T1000 (cell line): ENCODE results near the gene DBET.
"Not testable (repeated sequence)": the region's sequence is repeated elsewhere in the genome, so short reads cannot be mapped to it uniquely, and the experiment has no call there.

ENCODE experiments used
- DNase-seq: peaks from one replicate; lab custom pipeline; 2025; ENCODE audit warnings: mixed read lengths; lab: John Stamatoyannopoulos, UW

The DBET gene

DNA sequence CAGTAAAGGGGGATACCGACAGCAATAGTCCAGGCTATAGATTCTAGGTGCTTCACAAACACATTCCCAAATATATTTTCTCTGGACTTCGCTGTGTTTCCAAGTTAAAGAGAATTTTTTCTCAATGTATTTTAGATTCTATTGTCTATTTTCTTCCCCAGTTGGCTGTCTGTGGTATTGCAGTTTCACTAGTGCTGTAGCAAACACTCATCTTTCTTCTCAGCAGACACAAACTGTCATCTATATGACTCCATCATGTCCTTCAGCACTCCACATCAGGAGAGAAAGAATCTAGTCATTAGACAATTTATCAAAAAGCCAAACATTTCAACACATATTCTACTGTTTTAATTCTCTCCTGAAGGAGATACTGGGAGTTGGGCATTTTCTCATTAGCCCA lies at the start of gene DBET:
Gene DBET (plus strand): TSS at position 161 of the 400 bp plus-strand sequence.
- not testable (repeated sequence) for DNase-seq

DNA sequence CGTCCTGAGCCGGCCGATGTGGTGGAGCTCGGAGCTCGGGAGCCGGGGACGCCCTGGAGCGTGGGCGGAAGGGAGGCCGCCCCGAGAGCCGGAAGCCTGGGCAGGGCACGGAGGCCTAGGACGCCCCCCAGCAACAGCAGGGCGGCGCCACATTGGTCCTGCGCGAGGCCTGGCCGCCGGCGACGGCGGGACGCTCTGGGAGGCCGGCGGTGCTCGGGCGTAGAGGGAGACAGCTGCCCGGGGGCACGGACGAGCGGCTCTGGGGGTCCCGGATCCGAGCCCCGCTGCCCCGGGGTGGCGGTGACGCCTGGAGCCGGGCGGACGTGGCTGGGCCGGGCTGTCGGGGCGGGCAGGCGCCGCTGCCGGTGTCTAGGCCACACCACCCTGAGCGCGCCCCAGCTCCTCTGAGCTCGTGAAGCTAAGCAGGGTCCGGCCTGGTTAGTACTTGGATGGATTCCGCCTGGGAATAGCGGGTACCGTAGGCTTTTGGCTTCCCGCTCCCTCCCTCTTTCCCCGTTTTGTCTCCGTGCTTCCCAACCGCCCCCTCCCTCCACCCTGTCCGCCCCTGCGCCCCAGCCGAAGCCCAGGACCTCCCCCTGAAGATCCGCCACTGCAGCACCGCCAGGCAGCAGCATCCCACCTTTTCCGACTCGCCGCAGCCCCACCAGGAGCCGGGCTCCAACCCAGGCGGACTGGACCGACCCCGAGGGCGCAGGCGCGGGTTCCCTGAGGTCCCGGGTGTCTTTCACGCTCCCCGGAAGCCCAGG lies 49.3 kb upstream of the DBET start:
- DNase-seq = no peak

DNA sequence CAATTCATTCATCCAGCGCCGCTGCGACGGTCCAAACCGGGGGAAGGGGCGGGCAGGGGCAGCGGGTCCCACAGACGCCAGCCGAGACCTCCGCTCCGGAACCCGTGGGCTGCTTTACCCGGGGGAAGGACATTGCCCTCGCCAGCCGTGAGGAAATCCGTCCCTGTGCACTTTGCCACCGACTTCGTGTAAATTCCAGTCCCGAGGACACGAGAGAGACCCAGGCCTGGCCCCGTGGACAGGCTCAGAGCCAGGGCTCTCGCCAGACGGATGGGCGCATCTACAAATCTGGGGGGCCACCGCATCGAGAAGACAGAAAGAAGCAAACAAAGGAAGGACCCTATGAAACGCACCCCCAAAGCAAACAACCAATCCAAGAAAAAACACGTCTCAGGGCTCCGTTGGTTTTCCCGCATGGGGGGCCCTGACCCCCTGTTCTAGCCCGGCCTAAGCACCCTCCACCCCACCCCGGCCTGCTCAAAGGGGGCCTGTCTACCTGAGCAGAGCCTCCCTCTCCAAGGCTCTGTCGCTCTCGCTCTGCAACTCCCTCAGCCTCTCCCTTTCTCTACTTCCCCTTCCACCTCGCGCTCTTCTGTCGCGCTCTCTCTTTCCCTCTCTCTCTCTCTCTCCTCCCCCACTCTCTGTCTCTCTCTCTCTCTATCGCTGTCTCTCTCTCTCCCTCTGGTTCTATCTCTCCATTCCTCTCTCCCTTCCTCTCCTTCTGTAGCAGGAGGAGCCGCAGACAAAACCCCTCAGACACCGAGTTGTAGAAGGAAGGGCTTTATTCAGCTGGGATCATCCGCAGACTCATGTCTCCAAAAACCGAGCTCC lies 48.5 kb upstream of the DBET start:
- DNase-seq = no peak

DNA sequence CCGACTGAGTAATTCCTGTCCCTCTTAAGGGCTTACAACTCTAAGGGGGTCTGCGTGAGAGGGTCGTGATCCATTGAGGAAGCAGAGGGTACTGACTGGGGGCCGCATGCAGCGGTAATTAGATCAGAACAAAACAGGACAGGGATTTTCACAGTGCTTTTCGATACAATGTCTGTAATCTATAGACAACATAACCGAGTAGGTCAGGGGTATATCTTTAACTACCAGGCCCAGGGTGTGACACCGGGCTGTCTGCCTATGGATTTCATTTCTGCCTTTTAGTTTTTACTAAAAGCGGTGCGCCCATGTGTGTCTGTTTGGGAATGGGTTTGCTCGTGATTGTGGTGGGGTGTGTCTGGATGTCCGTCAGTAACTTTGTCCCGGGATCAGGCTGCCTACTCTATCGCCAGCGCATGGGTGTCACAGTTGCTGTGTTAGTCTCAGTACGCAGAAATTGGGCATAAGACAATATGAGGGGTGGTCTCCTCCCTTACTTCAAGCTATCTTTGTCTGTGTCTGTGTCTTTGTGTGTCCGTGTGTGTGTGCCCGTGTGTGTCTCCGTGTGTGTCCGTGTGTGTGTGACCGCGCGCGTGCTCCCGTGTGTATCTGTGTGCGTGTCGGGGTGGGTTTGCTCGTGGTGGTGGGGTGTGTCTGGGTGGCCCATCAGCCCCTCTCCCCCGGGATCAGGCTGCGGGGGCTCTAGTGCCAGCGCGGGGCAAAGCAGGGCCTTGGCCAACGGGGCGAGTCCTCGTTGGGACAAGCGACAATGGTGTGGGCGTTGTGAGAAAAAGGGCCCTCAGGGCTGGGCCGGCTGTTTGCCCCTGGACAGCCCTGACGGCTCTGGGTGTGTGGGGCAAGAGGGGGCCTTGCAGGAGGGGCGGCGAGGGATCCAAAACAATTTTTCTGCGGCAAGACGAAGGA lies 47.7 kb upstream of the DBET start:
- no peak for DNase-seq

DNA sequence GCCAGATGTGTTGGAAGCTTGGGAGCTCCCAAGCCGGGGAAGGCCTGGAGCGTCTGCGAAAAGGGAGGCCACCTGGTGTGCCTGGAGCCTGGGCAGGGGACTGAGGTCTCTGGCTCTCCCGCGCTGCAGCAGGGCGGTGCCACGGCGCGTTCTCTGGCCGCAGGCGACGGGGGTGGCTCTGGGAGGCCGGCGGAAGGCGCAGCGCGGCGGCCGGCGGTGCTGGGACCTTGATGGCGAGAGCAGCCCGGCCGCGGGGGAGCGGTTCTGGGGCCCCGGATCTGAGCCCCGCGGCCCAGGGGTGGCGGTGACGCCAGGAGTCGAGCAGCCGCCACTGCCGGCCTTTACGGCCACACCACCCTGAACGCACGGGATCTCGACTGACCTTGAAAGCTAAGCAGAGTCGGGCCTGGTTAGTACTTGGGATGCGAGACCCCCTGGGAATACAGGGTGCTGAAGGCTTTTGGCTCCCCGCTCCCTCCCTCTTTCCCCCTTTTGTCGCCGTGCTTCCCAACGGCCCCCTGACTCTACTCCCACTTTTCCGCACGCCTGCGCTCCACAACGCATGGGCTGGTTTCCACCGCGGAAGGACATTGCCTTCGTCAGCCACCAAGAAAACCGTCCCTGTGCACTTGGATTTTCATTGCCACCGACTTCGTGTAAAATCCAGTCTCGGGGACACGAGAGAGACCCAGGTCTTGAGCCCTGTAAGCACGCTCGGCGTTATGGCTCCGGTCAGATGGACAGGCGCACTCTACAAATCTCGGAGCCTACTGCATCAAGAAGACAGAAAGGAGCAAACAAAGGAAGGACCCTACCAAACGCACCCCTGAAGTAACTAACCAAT lies 46.7 kb upstream of the DBET start:
- no peak for DNase-seq

DNA sequence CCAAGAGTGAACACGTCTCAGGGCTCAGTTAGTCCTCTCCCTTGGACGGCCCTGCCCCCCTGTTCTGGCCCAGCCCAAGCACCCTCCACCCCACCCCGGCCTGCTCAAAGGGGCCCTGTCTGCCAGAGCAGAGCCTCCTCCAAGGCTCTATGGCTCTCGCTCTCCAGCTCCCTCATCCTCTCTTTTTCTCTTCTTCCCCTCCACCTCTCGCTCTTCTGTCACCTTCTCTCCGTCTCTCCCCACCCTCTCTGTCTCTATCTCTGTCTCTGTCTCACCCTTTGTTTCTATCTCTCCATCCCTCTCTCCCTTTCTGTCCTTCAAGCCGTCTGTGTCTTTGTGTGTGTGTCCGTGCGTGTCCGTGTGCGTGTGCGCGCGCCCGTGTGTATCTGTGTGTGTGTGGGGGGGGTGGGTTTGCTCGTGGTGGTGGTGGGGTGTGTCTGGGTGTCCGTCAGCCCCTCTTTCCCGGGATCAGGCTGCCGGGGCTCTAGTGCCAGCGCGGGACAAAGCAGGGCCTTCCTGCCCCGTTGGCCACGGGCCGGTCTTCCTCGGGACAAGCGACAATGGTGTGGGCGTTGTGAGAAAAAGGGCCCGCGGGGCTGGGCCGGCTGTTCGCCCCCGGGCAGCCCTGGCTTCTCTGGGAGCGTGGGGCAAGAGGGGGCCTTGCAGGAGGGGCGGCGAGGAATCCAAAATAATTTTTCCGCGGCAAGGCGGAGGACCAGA lies 45.9 kb upstream of the DBET start:
- DNase-seq = no peak

DNA sequence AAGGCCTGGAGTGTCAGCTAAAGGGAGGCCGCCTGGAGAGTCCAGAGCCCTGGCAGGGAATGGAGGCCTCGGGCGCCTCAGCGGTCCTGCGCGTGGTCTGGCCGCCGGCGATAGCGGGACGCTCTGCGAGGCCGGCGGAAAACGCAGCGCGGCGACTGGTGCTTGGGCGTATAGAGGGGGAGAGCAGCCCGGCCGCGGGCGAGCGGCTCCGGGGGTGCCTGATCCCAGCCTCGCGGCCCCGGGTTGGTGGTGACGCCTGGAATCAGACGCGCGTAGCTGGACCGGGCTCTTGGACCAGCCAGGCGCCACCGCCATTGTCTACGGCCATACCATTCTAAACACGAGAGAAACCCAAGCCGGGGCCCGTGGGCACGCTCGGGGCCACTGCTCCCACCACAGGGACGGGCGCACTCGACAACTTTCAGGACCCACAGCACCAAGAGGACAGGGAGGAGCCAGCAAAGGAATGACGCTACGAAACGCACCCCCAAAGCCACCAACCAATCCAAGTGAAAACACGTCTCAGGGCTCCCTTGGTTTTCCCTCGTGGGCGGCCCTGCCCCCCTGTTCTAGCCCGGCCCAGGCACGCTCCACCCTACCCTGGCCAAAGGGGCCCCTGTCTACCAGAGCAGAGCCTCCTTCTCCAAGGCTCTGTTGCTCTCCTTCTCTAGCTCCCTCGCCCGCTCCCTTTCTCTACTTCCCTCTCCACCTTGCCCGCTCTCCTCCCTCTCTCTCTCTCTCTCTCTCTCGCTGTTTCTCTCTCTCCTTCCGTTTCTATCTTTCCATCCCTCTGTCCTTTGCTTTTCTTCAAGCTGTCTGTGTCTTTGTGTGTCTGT lies 45.1 kb upstream of the DBET start:
- DNase-seq = no peak

DNA sequence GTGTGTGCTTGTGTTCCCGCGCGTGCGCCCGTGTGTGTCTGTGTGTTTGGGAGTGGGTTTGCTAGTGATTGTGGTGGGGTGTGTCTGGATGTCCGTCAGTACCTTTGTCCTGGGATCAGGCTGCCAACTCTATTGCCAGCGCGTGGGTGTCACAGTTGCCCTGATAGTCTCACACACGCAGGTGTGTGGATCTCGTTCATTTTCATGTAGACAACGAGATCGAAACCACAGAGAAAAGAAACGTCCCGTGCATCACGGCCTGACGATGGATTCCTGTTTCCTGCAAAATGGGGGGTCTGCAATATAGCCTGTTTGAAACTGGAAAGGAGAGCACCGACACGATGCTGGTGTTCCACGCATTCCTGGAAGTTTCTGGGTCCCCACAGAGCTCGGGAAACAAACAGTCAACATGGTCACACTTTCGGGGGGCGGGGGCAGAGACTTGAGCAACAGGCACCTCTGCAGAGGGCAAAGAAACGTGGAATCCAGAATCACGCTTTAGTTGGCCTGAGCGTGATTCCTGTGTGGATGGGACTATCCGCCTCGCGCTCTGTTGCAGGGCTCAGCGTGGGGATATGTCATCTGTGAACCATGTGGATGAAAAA lies 44.3 kb upstream of the DBET start:
- DNase-seq = not testable (repeated sequence)

DNA sequence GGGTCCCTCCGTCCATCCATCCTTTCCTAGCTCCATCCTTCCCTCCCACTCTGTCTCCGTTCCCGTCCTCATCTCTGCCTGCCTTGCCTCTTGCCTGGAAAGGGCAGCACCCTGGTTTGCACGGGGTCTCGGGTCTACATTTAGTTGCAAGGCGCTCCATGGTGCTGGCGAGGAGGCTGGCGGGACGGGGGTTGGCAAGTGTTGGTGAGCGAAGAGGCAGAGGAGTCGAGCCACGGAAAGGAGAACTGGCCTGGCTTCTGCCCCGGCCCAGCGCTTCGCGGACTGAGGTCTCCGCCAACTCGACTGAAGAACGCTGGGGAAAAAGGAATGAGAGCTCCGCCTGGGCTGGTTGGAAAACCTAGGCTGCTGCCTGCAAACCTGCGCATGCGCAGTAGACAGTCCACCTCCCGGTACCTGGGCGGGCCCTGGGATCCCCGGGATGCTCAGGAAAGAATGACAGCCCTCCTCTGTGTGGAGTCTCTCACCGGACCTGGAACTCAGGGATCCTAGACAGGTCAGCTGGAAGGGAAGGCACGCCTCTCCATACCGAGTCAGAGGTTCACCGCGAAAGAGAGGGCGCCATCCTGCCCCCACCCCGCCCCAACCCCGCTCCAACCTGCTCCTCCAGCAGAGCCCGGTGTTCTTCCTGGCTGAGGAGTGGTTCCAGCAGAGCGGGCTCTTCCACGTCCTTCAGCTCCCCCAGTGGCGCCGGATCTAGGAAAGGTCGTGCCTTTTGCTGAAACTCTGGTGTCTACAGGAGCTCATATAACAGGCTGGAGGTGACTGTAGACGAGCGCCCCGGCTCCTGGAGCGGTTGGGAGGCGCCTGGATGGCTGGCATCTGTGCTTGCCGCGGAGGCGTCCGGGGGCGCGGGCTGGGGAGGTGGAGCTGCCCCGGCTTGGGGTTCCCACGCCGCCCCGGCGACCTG lies 43.2 kb upstream of the DBET start:
- DNase-seq = no peak

DNA sequence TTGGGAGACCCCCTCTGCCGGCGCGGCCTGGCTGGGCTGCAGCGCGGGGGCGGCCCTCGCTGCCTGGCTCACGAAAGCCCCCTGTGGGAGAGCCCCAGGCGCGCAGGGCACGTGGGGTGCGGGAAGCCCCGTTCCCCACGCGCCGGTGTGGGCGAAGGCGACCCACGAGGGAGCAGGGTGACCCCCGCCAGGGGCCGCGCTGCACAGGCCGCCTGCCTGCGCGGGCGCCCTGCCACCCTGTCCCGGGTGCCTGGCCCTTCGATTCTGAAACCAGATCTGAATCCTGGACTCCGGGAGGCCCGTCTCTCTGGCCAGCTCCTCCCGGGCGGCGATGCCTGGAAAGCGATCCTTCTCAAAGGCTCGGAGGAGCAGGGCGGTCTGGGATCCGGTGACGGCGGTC lies 42.3 kb upstream of the DBET start:
- not testable (repeated sequence) for DNase-seq

DNA sequence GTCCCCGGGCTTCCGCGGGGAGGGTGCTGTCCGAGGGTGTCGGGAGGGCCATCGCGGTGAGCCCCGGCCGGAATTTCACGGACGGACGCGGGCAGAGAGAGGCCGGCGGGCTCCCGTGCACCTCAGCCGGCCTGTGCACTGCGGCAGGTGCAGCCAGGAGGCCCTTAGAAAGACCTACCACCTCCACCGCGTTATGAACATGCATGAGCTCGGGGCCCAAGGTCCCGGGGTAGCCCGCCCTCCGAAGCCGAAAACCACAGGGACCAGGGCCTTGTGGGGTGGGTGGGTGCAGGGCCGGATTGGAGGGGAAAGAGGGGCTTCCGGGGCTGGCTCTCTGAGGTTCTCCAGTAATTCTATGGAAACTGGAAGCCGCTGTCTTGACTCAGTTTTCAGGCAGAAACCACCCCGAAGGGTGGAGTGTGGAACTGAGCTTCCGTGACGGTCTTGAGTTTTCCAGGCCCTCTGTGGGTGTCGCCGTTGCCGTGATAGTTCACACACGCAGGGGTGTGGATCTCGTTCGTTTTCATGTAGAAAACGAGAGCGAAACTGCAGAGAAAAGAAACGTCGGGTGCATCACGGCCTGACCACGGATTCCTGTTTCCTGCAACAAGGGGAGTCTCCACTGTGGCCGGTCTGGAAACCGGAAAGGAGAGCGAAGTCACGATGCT lies 41.6 kb upstream of the DBET start:
- DNase-seq = not testable (repeated sequence)

DNA sequence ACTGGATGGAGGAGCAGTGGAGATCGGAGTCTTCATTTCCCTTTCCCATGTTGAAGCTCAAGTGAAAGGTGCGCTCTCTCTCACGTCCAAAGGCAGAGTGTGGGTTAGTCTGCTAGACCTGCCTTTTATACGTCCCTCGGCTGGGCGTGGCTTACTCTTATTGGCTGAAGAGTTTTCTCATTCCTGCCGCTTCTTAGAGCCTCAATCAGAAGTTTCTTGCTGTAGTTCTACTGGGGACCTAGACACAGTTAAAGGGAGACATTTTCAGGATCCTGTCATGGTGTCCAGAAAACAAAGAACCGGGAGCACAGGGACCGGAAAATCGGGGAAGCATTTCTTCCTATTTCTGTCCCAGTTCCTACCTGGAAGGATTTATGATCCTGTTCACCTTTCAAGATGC lies 37.1 kb upstream of the DBET start, which contains the start of gene FRG2:
Gene FRG2 (minus strand): TSS at position 101 of the 400 bp plus-strand sequence. CDS start 52 bp downstream, at position 49.
- not testable (repeated sequence) for DNase-seq

DNA sequence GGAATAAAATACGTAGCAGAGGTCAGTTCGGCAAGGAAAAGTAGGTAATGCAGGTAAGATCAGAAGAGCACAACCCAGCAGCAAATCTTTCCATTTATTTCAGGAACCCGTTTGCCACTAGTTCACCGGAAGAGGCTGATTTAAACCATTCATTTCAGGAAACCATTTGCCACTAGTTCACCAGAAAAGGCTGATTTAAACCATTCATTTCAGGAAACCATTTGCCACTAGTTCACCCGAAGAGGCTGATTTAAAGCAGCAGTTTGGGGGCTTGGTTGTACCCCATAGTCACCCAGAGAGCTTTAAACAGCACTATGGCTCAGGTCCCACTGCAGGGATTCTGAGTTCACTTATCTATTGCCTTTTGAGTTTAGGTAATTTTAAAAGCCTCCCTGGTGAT lies 33.0 kb upstream of the DBET start:
- not testable (repeated sequence) for DNase-seq

DNA sequence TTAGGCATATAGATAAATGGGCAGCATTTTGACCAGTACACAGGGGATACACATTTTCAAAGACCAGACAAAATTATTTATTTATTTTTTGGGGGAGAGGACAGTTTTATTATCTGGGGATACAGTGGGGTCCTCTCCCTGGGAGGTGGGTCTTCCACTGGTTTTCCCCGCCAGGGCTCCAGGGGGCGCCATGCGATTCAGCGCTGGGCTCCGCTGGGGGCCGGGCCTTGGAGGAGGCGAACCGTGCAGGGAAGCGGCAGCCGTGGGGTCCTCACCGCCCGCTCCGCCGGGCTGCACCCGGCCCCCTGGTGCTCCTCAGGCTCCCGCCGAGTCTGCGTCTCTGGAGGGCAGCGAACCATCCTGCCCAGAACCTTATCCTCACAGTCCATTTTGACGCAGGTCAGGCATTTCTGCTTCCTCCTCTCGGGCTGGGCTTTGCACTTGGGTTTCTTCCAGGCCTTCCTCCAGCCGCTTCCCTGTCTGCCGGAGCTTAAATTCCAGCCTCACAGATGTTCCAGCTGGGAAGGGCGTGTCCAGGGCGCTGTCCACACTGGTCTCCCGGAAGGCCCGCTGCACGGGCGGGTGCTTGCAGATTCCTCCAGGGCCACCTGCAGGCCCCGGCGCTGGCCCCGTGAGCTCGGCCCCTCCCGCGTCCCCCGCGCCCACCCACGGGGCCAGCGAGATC lies 26.5 kb upstream of the DBET start:
- not testable (repeated sequence) for DNase-seq

DNA sequence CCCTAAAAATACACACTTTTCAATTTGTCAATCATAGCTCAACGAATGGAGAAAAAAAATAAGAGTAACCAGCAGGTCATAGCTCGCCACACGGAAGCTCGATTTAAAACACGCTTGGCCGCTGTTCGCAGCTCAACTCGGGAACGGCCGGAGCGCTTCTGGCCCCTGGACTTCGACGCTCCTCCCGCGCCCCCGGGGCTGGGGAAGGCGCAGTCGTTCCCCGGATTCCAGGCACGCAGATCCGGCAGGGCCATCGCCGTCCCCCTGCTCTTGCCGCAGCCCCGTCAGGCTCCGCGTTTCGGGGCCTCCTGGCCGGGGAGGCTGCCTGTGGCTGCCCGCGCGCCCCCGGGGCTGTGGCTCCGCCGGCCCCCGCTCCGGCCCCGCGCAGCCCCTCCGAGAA lies 23.4 kb upstream of the DBET start:
- not testable (repeated sequence) for DNase-seq

DNA sequence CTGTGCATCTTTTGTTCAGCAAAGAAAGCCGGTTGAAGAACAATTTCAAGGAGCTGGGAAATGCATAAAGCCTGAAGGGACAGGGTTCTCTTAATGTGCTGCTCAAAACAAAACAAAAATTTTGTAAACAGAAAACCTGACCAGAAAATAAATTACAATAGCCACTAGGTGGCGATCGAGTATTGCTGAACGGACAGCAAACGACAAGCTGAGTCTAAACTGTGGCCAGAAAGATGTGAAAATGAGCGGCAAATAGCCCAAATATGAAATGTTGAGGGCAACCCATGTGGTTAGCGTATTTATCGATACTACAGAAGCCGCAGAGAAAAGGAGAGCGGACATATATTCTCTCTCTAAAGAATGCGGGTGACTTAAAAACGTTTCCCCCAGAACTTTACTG lies 16.7 kb upstream of the DBET start:
- not testable (repeated sequence) for DNase-seq
